OCI-LY1 (cell line): ENCODE measurements around the gene DYNLT1.

Source experiments
- H2AFZ ChIP-seq: fragments of 200-600 bp; sonication (generic), shearing (Covaris generic); 2 replicates; pipeline ENCODE4 v1.6.0; 2014; ENCODE audit warnings: antibody characterized with exemption, mild to moderate bottlenecking, low read length
- H3F3A ChIP-seq: fragments of 200-600 bp; sonication (generic), shearing (Covaris generic); 2 replicates; pipeline ENCODE4 v1.6.0; 2014; ENCODE audit warnings: mild to moderate bottlenecking, antibody characterized with exemption, low read length, moderate library complexity; ENCODE audit not compliant: insufficient read depth
- H3K27ac ChIP-seq: fragments of 200-600 bp; sonication (generic); 2 replicates; pipeline ENCODE4 v1.5.1; 2014; ENCODE audit warnings: low read length, mixed run types, mild to moderate bottlenecking, low read depth; ENCODE audit not compliant: poor library complexity, severe bottlenecking
- H3K27me3 ChIP-seq: fragments of 200-600 bp; sonication (generic); 2 replicates; pipeline ENCODE4 v1.6.0; 2014; ENCODE audit warnings: antibody characterized with exemption, mild to moderate bottlenecking, low read length, moderate library complexity; ENCODE audit not compliant: insufficient read depth
- H3K36me3 ChIP-seq: fragments of 200-600 bp; sonication (generic); 2 replicates; pipeline ENCODE4 v1.6.1; 2014; ENCODE audit warnings: mild to moderate bottlenecking, antibody characterized with exemption, low read length, moderate library complexity, mixed read lengths; ENCODE audit not compliant: insufficient read depth
- H3K4me1 ChIP-seq: fragments of 200-600 bp; sonication (generic); 2 replicates; pipeline ENCODE4 v1.5.1; 2014; ENCODE audit warnings: mild to moderate bottlenecking, low read length, moderate library complexity; ENCODE audit not compliant: insufficient read depth, severe bottlenecking
- H3K4me2 ChIP-seq: fragments of 200-600 bp; sonication (generic), shearing (Covaris generic); 2 replicates; pipeline ENCODE4 v1.6.1; 2014; ENCODE audit warnings: low read length
- H3K4me3 ChIP-seq: fragments of 200-600 bp; sonication (generic); 2 replicates; pipeline ENCODE4 v1.5.1; 2014; ENCODE audit warnings: low read length, low read depth, mild to moderate bottlenecking, mixed read lengths; ENCODE audit not compliant: poor library complexity, severe bottlenecking
- H3K79me2 ChIP-seq: fragments of 200-600 bp; shearing (Covaris generic); 2 replicates; pipeline ENCODE4 v1.6.1; 2016; ENCODE audit warnings: mixed run types, low read length, mixed read lengths; ENCODE audit not compliant: insufficient read depth
- H3K9ac ChIP-seq: fragments of 200-600 bp; sonication (generic), shearing (Covaris generic); 2 replicates; pipeline ENCODE4 v1.6.1; 2014; ENCODE audit warnings: mild to moderate bottlenecking, low read length, mixed read lengths
- H3K9me2 ChIP-seq: fragments of 200-600 bp; sonication (generic), shearing (Covaris generic); 2 replicates; pipeline ENCODE4 v1.6.1; 2014; ENCODE audit warnings: low read depth, mild to moderate bottlenecking, low read length, mixed read lengths
- H3K9me3 ChIP-seq: fragments of 200-600 bp; shearing (Covaris generic); 2 replicates; pipeline ENCODE4 v1.6.1; 2014; ENCODE audit warnings: low read length, mixed read lengths
- H4K20me1 ChIP-seq: fragments of 200-600 bp; sonication (generic), shearing (Covaris generic); 2 replicates; pipeline ENCODE4 v1.6.0; 2016; ENCODE audit warnings: mild to moderate bottlenecking, low read length; ENCODE audit not compliant: insufficient read depth
- EZH2 ChIP-seq: fragments of 200-600 bp; sonication (generic), shearing (Covaris generic); IDR thresholded peaks from 2 replicates; pipeline ENCODE4 v1.8.0; 2017; ENCODE audit warnings: borderline replicate concordance, mixed run types, mild to moderate bottlenecking, antibody characterized with exemption, low read length, moderate library complexity, mixed read lengths
- TF ChIP-seq, protein P1 (sequence below): fragments of 200-600 bp; sonication (generic), shearing (Covaris generic); IDR thresholded peaks from 2 replicates; pipeline ENCODE4 v1.5.1; 2017; ENCODE audit warnings: mild to moderate bottlenecking, antibody characterized with exemption, low read length, moderate library complexity, mixed read lengths

DYNLT1 gene

DNA sequence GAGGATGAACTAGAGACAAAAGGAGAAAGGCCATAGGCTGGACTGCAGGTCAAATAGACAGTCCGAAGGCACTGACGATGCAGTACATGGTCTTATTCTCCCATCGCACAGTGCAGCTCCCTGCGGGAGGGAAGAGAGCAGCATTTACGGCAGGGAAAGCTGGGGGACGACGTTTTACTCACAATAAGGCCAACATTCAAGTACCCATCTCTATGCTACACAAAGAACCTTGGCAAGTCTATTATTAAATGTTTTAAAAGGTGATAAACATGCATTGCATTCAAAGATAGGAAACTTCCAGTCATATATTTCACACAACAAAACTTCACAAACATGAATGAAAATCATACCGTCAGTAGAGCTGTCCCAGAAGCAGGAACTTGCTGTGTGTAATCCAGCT, 7.8 kb downstream of the DYNLT1 start:
- Histone ChIP-seq H4K20me1 (no peaks in the 10 kb centered on the region), H3K4me2 (no peak overlapping the region), H3K9ac (no peak overlapping the region), H3K4me1 (no peaks in the 10 kb centered on the region), H3K79me2 (no peaks in the 10 kb centered on the region), H3K36me3 (peaks cover 46% of the 10 kb centered on the region), H3K9me2 (no peaks in the 10 kb centered on the region), H2AFZ (no peak overlapping the region), H3K9me3 (no peaks in the 10 kb centered on the region), H3K27me3 (no peaks in the 10 kb centered on the region), H3F3A (no peaks in the 10 kb centered on the region), H3K27ac (no peak overlapping the region), H3K4me3 (no peak overlapping the region)
- TF ChIP-seq, protein P1, sequence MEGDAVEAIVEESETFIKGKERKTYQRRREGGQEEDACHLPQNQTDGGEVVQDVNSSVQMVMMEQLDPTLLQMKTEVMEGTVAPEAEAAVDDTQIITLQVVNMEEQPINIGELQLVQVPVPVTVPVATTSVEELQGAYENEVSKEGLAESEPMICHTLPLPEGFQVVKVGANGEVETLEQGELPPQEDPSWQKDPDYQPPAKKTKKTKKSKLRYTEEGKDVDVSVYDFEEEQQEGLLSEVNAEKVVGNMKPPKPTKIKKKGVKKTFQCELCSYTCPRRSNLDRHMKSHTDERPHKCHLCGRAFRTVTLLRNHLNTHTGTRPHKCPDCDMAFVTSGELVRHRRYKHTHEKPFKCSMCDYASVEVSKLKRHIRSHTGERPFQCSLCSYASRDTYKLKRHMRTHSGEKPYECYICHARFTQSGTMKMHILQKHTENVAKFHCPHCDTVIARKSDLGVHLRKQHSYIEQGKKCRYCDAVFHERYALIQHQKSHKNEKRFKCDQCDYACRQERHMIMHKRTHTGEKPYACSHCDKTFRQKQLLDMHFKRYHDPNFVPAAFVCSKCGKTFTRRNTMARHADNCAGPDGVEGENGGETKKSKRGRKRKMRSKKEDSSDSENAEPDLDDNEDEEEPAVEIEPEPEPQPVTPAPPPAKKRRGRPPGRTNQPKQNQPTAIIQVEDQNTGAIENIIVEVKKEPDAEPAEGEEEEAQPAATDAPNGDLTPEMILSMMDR: no peak
- no peak for TF ChIP-seq EZH2

DNA sequence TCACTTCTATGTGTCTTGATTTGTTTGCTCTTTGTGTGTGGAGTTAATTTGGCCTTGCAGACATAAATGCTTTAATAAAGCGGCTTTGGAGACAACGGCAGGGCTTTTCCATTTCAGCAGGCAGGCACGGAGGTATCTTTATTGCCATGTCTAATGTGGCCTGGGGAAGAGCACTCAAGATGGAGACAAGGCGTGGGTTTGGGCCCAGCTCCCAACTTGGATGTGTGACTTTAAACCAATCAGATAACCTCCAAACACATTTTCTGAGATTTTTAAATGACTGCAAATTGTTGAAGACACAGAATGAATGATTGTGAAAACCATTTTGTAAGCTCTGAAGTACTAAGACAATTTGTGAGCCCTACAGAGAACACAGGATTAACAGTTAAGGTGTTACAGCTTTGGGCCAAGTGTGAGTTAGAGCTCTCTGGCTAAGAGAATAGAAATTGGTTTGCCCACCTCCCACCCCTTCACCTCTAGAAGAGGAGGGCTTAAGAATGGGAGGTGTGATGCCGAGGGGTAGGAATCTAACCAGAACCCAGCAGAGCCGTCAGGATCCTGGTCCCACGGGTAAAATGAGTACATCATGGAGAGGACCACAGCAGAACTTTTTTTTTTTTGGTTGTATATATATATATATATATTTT, 9.0 kb downstream of the DYNLT1 start:
- Histone ChIP-seq H2AFZ (no peak overlapping the region), H3K4me1 (no peaks in the 10 kb centered on the region), H3K27ac (no peak overlapping the region), H3K9ac (no peak overlapping the region), H3K4me3 (no peak overlapping the region), H3K36me3 (peaks cover 50% of the 10 kb centered on the region), H3F3A (no peaks in the 10 kb centered on the region), H4K20me1 (no peaks in the 10 kb centered on the region), H3K9me2 (no peaks in the 10 kb centered on the region), H3K27me3 (no peaks in the 10 kb centered on the region), H3K9me3 (no peaks in the 10 kb centered on the region), H3K4me2 (no peak overlapping the region), H3K79me2 (no peaks in the 10 kb centered on the region)
- TF ChIP-seq, protein P1: no peak
- no peak for TF ChIP-seq EZH2

GRCh38 chr6:158634695-158635426, 9.7 kb downstream of the DYNLT1 start:
- Histone ChIP-seq H3F3A (no peaks in the 10 kb centered on the region), H3K4me3 (no peak overlapping the region), H3K36me3 (peaks cover 55% of the 10 kb centered on the region), H3K9me3 (no peaks in the 10 kb centered on the region), H3K4me1 (no peaks in the 10 kb centered on the region), H3K27me3 (no peaks in the 10 kb centered on the region), H2AFZ (no peak overlapping the region), H3K4me2 (no peak overlapping the region), H3K9ac (no peak overlapping the region), H3K79me2 (no peaks in the 10 kb centered on the region), H3K9me2 (no peaks in the 10 kb centered on the region), H4K20me1 (no peaks in the 10 kb centered on the region), H3K27ac (no peak overlapping the region)
- TF ChIP-seq, protein P1: no peak
- TF ChIP-seq EZH2: no peak
